Nucleus accumbens (tissue), 56 donors: Measurements from ENCODE around the gene FBXL16.
A peak's percentile ranks its signal among the peaks of the same experiment; 100 is the strongest.

Experiments
- DNase-seq, 56 donors: peaks; one replicate each; lab custom pipeline; 2025; lab: John Stamatoyannopoulos, UW

FBXL16 gene

GRCh38 chr16:735982-736453, 30.4 kb upstream of the FBXL16 start:
- DNase-seq, result peak in 2 of 56 donors; percentile 20 to 22

- DNase-seq, result no peak
These were observed 29.6 kb upstream of the FBXL16 start for GRCh38 chr16:734981-735881.

- DNase-seq, result peak in 31 of 56 donors; percentile 16 to 87 (median 59)
These were observed 28.8 kb upstream of the FBXL16 start for GRCh38 chr16:734208-734980.

GRCh38 chr16:733382-734207, 28.0 kb upstream of the FBXL16 start:
- no peak for DNase-seq

GRCh38 chr16:732936-733335, 27.3 kb upstream of the FBXL16 start:
- DNase-seq, result peak in 20 of 56 donors; percentile 15 to 71 (median 44)

- DNase-seq, result no peak
These were observed 26.7 kb upstream of the FBXL16 start for GRCh38 chr16:732332-732731.

- DNase-seq, result no peak
These were observed 25.3 kb upstream of the FBXL16 start for GRCh38 chr16:730666-731509.

- no peak for DNase-seq
These were observed 24.4 kb upstream of the FBXL16 start for GRCh38 chr16:729768-730665.

GRCh38 chr16:728890-729744, 23.5 kb upstream of the FBXL16 start:
- peak in 26 of 56 donors; percentile 21 to 82 (median 46) for DNase-seq

GRCh38 chr16:728131-728889, 22.7 kb upstream of the FBXL16 start:
- peak in 47 of 56 donors; percentile 19 to 82 (median 53) for DNase-seq

- DNase-seq, result peak in 1 of 56 donors; percentile 54
These were observed 21.8 kb upstream of the FBXL16 start for GRCh38 chr16:727291-727977.

GRCh38 chr16:726438-727290, 21.1 kb upstream of the FBXL16 start, which contains the start of the genes CCDC78 and HAGHL:
Gene CCDC78, minus strand, starts transcription at chr16:726443. Its CDS starts 76 bp downstream, at chr16:726367.
Gene HAGHL, plus strand, starts transcription at chr16:727106. Its CDS starts 404 bp downstream, at chr16:727510.
- peak in 44 of 56 donors; percentile 12 to 76 (median 48) for DNase-seq

GRCh38 chr16:726188-726437, 20.5 kb upstream of the FBXL16 start:
- DNase-seq, result no peak

- peak in 1 of 56 donors; percentile 43 for DNase-seq
These were observed 20.0 kb upstream of the FBXL16 start for GRCh38 chr16:725463-726187.

- DNase-seq, result no peak
These were observed 19.4 kb upstream of the FBXL16 start for GRCh38 chr16:725041-725376.
